Gastrocnemius medialis (tissue), 4 donors: ENCODE results near the gene TMEM60. TPM values are rescaled to one million over a fixed set of nuclear protein-coding genes. Genes with fewer than 3 reads are reported as not detected.

Experiments used
- ATAC-seq, 2 donors: fragments of 150-250 bp; one replicate each; pipeline ENCODE4 v1.9.1; 2016
- DNase-seq, 2 donors: peaks; one replicate each; pipeline ENCODE4 v3.0.0-alpha.2; 2019
- H3K27ac ChIP-seq, 4 donors: fragments of 200-600 bp; sonication (generic); 1 replicate in 1 of 4; 2 replicates in 3 of 4; pipeline ENCODE4 v1.5.1; 2016 to 2018; ENCODE audit warnings: mild to moderate bottlenecking in 2 of 4, moderate library complexity in 1 of 4
- H3K27me3 ChIP-seq, 3 donors: fragments of 200-600 bp; sonication (generic) in 2 of 3; 1 replicate in 1 of 3; 2 replicates in 2 of 3; pipeline versions ENCODE4 v1.5.1 to v1.6.0; 2016 to 2019; ENCODE audit warnings: mild to moderate bottlenecking in 1 of 3, moderate library complexity in 1 of 3
- H3K36me3 ChIP-seq, 2 donors: fragments of 200-600 bp; sonication (generic) in 1 of 2; one replicate each; pipeline ENCODE4 v1.5.1; 2017 to 2018
- H3K4me1 ChIP-seq, 2 donors: fragments of 200-600 bp; sonication (generic) in 1 of 2; one replicate each; pipeline ENCODE4 v1.5.1; 2016 to 2017; ENCODE audit warnings: mild to moderate bottlenecking in 2 of 2
- H3K4me3 ChIP-seq, 4 donors: fragments of 200-600 bp; sonication (generic) in 3 of 4; 1 replicate in 1 of 4; 2 replicates in 3 of 4; pipeline ENCODE4 v1.5.1; 2016 to 2019; ENCODE audit warnings: mild to moderate bottlenecking in 2 of 4
- H3K9me3 ChIP-seq, 3 donors: fragments of 200-600 bp; sonication (generic) in 2 of 3; 1 replicate in 1 of 3; 2 replicates in 2 of 3; pipeline ENCODE4 v1.5.1; 2016 to 2019
- CTCF ChIP-seq, 5 experiments: fragments of 450-650 bp in 3 of 5; fragments of 200-600 bp in 2 of 5; sonication (generic) in 2 of 5; IDR thresholded peaks in 4 of 5; conservative IDR thresholded peaks in 1 of 5; 1 replicate in 4 of 5; 2 replicates in 1 of 5; pipeline ENCODE4 v1.5.1; 2016 to 2019; ENCODE audit warnings: antibody characterized with exemption in 5 of 5, mild to moderate bottlenecking in 3 of 5, moderate library complexity in 3 of 5
- POLR2A ChIP-seq, 2 donors: fragments of 450-650 bp; IDR thresholded peaks; one replicate each; pipeline ENCODE4 v1.6.1; 2017; ENCODE audit warnings: antibody characterized with exemption in 2 of 2, mild to moderate bottlenecking in 2 of 2, moderate library complexity in 2 of 2
- in situ Hi-C, 4 donors: fragments of 200-750 bp; cut with MboI; loops; one replicate each; pipeline versions ENCODE4 v1.15.0 to v1.8.0; 2017; ENCODE audit warnings: low sequenced_read_pairs in 4 of 4
- intact Hi-C: fragments of 100-400 bp; cut with DNase I; formaldehyde crosslinking; loops from one replicate; pipeline ENCODE4 v1.15.1; 2023; ENCODE audit warnings: low total_unique reads
- total RNA-seq, 4 donors: library from RNA; depleted of rRNA; stranded (reverse); fragments of >200 nt; gene quantifications; one replicate each; pipeline versions ENCODE4 v1.1.0 to v1.2.3, GENCODE V29; 2016

TMEM60 gene
- total RNA-seq, 4 donors from 2014 or later, result 7.0 to 26.9 (median 13.3) TPM

GRCh38 chr7:77831953-77832352, 33.7 kb upstream of the TMEM60 start:
- in situ Hi-C loops (no loop called here), intact Hi-C loops (no loop called here)
- ATAC-seq (no peak), DNase-seq (no peak)
- H3K4me1 ChIP-seq, result peaks cover 19 to 22% of the 10 kb centered on the region in 2 donors
- no peaks in the 10 kb centered on the region for H3K27me3 ChIP-seq
- TF ChIP-seq POLR2A (IDR thresholded peaks at IDR 0.05), result no peak
- TF ChIP-seq CTCF (IDR thresholded peaks at IDR 0.05 in 4 of 5, conservative IDR thresholded peaks at IDR 0.05 in 1 of 5), result no peak
- H3K27ac ChIP-seq, result peak overlapping the region in 3 of 4 donors; percentile 10 to 85 (median 75)
- H3K9me3 ChIP-seq, result no peaks in the 10 kb centered on the region
- no peak overlapping the region for H3K4me3 ChIP-seq
- H3K36me3 ChIP-seq, result no peaks in the 10 kb centered on the region

- ATAC-seq, result no peak
- no peak for TF ChIP-seq CTCF (IDR thresholded peaks at IDR 0.05 in 4 of 5, conservative IDR thresholded peaks at IDR 0.05 in 1 of 5)
- no peak for TF ChIP-seq POLR2A (IDR thresholded peaks at IDR 0.05)
- Histone ChIP-seq H3K4me1 (peaks cover 19 to 21% of the 10 kb centered on the region in 2 donors), H3K27ac (peak overlapping the region in 3 of 4 donors; percentile 10 to 85 (median 75)), H3K4me3 (no peak overlapping the region), H3K36me3 (no peaks in the 10 kb centered on the region), H3K27me3 (no peaks in the 10 kb centered on the region), H3K9me3 (no peaks in the 10 kb centered on the region)
- intact Hi-C loops (no loop called here), in situ Hi-C loops (no loop called here)
- no peak for DNase-seq
These were observed 33.2 kb upstream of the TMEM60 start for GRCh38 chr7:77831481-77831880.

GRCh38 chr7:77830649-77831355, 32.6 kb upstream of the TMEM60 start:
- peak overlapping the region in 2 of 4 donors; percentile 75 to 85 for H3K27ac ChIP-seq
- H3K4me3 ChIP-seq, result no peak overlapping the region
- H3K4me1 ChIP-seq, result peaks cover 19 to 21% of the 10 kb centered on the region in 2 donors
- no peaks in the 10 kb centered on the region for H3K36me3 ChIP-seq
- no peaks in the 10 kb centered on the region for H3K27me3 ChIP-seq
- no peaks in the 10 kb centered on the region for H3K9me3 ChIP-seq
- no peak for TF ChIP-seq POLR2A (IDR thresholded peaks at IDR 0.05)
- TF ChIP-seq CTCF (IDR thresholded peaks at IDR 0.05 in 4 of 5, conservative IDR thresholded peaks at IDR 0.05 in 1 of 5), result no peak
- ATAC-seq (no peak), DNase-seq (no peak)
- in situ Hi-C loops, result no loop called here
- intact Hi-C loops, result no loop called here

- Histone ChIP-seq H3K36me3 (no peaks in the 10 kb centered on the region), H3K4me3 (no peak overlapping the region), H3K27ac (no peak overlapping the region), H3K27me3 (no peaks in the 10 kb centered on the region), H3K9me3 (no peaks in the 10 kb centered on the region), H3K4me1 (peaks cover 19 to 20% of the 10 kb centered on the region in 2 donors)
- DNase-seq, result no peak
- in situ Hi-C loops, result no loop called here
- intact Hi-C loops, result no loop called here
- ATAC-seq, result no peak
- TF ChIP-seq POLR2A (IDR thresholded peaks at IDR 0.05) (no peak), CTCF (IDR thresholded peaks at IDR 0.05 in 4 of 5, conservative IDR thresholded peaks at IDR 0.05 in 1 of 5) (no peak)
These were observed 29.8 kb upstream of the TMEM60 start for GRCh38 chr7:77827999-77828398.
